ENCODE measurements around the gene RIMBP2. TPM values are rescaled to one million over a fixed set of nuclear protein-coding genes. Genes with fewer than 3 reads are reported as not detected.

The RIMBP2 gene
- total RNA-seq, 3 donors from 2014 or later, result 2.3 to 5.9 (median 5.4) TPM

- Histone ChIP-seq H3K9me3 (peaks cover 8% of the 10 kb centered on the region), H3K36me3 (ENCODE audit: low read depth) (no peaks in the 10 kb centered on the region), H3K4me1 (ENCODE audit: low read depth) (no peaks in the 10 kb centered on the region), H3K4me3 (no peak overlapping the region)
- intact Hi-C loops (cut with DNase I, micrococcal nuclease), result no loop called here
- TF ChIP-seq, protein P1, sequence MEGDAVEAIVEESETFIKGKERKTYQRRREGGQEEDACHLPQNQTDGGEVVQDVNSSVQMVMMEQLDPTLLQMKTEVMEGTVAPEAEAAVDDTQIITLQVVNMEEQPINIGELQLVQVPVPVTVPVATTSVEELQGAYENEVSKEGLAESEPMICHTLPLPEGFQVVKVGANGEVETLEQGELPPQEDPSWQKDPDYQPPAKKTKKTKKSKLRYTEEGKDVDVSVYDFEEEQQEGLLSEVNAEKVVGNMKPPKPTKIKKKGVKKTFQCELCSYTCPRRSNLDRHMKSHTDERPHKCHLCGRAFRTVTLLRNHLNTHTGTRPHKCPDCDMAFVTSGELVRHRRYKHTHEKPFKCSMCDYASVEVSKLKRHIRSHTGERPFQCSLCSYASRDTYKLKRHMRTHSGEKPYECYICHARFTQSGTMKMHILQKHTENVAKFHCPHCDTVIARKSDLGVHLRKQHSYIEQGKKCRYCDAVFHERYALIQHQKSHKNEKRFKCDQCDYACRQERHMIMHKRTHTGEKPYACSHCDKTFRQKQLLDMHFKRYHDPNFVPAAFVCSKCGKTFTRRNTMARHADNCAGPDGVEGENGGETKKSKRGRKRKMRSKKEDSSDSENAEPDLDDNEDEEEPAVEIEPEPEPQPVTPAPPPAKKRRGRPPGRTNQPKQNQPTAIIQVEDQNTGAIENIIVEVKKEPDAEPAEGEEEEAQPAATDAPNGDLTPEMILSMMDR (IDR thresholded peaks at IDR 0.05), result no peak
- DNase-seq (no peak), ATAC-seq (no peak)
These were observed 204.8 kb downstream of the RIMBP2 start for GRCh38 chr12:130511285-130511684.

- TF ChIP-seq, protein P1 (IDR thresholded peaks at IDR 0.05), result no peak
- no peak for ATAC-seq
- intact Hi-C loops (cut with DNase I, micrococcal nuclease), result no loop called here
These were observed 206.6 kb downstream of the RIMBP2 start for GRCh38 chr12:130509454-130509853.

GRCh38 chr12:130508847-130509246 is 207.3 kb downstream of the RIMBP2 start:
- Histone ChIP-seq H3K9me3 (no peaks in the 10 kb centered on the region), H3K4me3 (no peak overlapping the region), H3K36me3 (ENCODE audit: low read depth) (no peaks in the 10 kb centered on the region), H3K4me1 (ENCODE audit: low read depth) (no peaks in the 10 kb centered on the region)
- intact Hi-C loops (cut with DNase I, micrococcal nuclease), result no loop called here
- DNase-seq (no peak), ATAC-seq (no peak)
- TF ChIP-seq, protein P1 (IDR thresholded peaks at IDR 0.05), result no peak

More at GRCh38 chr12:130509454-130509853, 206.6 kb downstream of the RIMBP2 start:
- H3K4me1 ChIP-seq (ENCODE audit: low read depth), result no peaks in the 10 kb centered on the region
- H3K9me3 ChIP-seq, result no peaks in the 10 kb centered on the region
- H3K36me3 ChIP-seq (ENCODE audit: low read depth), result no peaks in the 10 kb centered on the region
- H3K4me3 ChIP-seq, result no peak overlapping the region
- no peak for DNase-seq

GRCh38 chr12:130508318-130508717 is 207.8 kb downstream of the RIMBP2 start:
- Histone ChIP-seq H3K4me1 (ENCODE audit: low read depth) (no peaks in the 10 kb centered on the region), H3K9me3 (no peaks in the 10 kb centered on the region), H3K36me3 (ENCODE audit: low read depth) (no peaks in the 10 kb centered on the region), H3K4me3 (no peak overlapping the region)
- TF ChIP-seq, protein P1 (IDR thresholded peaks at IDR 0.05), result no peak
- DNase-seq (no peak), ATAC-seq (no peak)
- intact Hi-C loops (cut with DNase I, micrococcal nuclease), result no loop called here

DNA sequence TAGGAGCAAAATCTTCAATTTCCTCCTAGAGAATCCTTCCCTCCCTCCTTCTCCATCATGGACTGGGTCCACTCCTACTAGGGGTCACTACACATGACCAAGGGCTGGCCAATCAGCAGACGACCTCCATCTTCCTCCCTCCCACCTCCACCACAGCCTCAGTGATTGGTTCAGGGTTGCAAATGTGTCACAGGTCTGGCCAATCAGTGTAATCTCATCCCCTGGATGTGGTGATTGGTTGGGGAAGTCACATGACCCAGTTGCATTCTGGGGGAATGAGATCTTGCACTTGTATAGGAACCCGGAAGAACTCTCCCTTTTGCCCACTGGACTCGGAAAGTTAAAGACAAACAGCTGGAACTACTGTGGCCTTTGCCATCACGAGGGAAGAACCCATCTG is 209.3 kb downstream of the RIMBP2 start:
- Histone ChIP-seq H3K36me3 (ENCODE audit: low read depth) (no peaks in the 10 kb centered on the region), H3K4me3 (no peak overlapping the region), H3K9me3 (no peaks in the 10 kb centered on the region), H3K4me1 (ENCODE audit: low read depth) (no peaks in the 10 kb centered on the region)
- DNase-seq (no peak), ATAC-seq (no peak)
- intact Hi-C loops (cut with DNase I, micrococcal nuclease), result no loop called here
- TF ChIP-seq, protein P1 (IDR thresholded peaks at IDR 0.05), result no peak

- intact Hi-C loops (cut with DNase I, micrococcal nuclease), result no loop called here
- TF ChIP-seq, protein P1 (IDR thresholded peaks at IDR 0.05), result no peak
- Histone ChIP-seq H3K4me3 (no peak overlapping the region), H3K36me3 (ENCODE audit: low read depth) (no peaks in the 10 kb centered on the region), H3K4me1 (ENCODE audit: low read depth) (no peaks in the 10 kb centered on the region), H3K9me3 (no peaks in the 10 kb centered on the region)
- ATAC-seq, result no peak
- DNase-seq, result no peak
These were observed 211.3 kb downstream of the RIMBP2 start for GRCh38 chr12:130504840-130505175.

All from mucosa of descending colon (tissue), 3 donors.